ENCODE measurements around the gene DNAJB5. TPM values are rescaled to one million over a fixed set of nuclear protein-coding genes. Genes with fewer than 3 reads are reported as not detected.

DNAJB5 gene
- total and polyA plus RNA-seq, 2 experiments from 2014 or later: 24.6 to 39.0 TPM

DNA sequence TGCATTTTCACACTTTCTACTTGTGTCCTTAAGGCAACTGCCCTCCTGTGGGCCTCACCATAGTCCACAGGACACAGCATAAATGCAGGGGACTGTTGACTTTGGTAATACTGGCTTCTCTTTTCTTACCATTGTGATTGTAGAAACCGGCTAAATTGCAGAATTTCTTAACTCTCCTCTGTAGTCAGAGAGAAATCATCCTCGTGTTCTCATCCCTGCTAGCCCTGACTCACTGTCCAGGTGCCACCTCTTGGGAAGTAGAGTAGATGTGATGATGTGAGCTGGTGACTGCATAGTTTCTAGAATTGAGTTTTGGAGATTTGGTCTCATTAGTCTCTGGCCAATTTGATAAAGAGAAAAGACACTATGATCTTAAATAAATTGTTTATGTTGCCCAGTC is 26.0 kb upstream of the DNAJB5 start:
- H3K36me3 ChIP-seq: no peaks in the 10 kb centered on the region
- peaks cover 23% of the 10 kb centered on the region for H3K27me3 ChIP-seq
- H3K9me3 ChIP-seq (ENCODE audit: low read depth): no peaks in the 10 kb centered on the region
- no peak for DNase-seq (ENCODE audit: low read depth in 1 of 2, low spot score in 1 of 2)
- no peaks in the 10 kb centered on the region for H3K4me1 ChIP-seq (ENCODE audit: low read depth)
- no peak overlapping the region for H3K4me3 ChIP-seq
- H3K27ac ChIP-seq: no peak overlapping the region
- TF ChIP-seq, protein P1, sequence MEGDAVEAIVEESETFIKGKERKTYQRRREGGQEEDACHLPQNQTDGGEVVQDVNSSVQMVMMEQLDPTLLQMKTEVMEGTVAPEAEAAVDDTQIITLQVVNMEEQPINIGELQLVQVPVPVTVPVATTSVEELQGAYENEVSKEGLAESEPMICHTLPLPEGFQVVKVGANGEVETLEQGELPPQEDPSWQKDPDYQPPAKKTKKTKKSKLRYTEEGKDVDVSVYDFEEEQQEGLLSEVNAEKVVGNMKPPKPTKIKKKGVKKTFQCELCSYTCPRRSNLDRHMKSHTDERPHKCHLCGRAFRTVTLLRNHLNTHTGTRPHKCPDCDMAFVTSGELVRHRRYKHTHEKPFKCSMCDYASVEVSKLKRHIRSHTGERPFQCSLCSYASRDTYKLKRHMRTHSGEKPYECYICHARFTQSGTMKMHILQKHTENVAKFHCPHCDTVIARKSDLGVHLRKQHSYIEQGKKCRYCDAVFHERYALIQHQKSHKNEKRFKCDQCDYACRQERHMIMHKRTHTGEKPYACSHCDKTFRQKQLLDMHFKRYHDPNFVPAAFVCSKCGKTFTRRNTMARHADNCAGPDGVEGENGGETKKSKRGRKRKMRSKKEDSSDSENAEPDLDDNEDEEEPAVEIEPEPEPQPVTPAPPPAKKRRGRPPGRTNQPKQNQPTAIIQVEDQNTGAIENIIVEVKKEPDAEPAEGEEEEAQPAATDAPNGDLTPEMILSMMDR (IDR thresholded peaks at IDR 0.05; ENCODE audit: low read depth, low read length): no peak

DNA sequence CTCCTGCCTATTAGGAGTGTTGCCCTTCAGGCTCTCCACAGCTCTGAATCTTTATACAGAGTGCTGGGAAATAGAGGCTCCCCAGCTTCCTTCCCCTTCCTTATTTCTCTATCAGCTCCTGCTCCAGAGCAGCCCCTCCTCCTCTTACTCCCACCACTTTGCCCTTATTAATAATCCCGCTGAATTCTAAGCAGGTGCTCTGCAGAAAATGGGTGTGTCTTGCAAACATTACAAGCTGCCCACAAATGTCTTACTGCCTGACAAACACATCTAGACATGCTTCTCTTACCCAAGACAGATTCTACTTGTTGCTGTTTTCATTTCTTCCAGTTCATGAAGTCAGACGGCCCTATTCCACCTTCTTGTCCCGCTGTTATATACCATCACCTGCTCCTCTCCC is 25.1 kb upstream of the DNAJB5 start:
- no peaks in the 10 kb centered on the region for H3K4me1 ChIP-seq (ENCODE audit: low read depth)
- no peaks in the 10 kb centered on the region for H3K36me3 ChIP-seq
- H3K27ac ChIP-seq: no peak overlapping the region
- H3K9me3 ChIP-seq (ENCODE audit: low read depth): no peaks in the 10 kb centered on the region
- TF ChIP-seq, protein P1 (IDR thresholded peaks at IDR 0.05; ENCODE audit: low read depth, low read length): no peak
- no peak for DNase-seq (ENCODE audit: low read depth in 1 of 2, low spot score in 1 of 2)
- no peak overlapping the region for H3K4me3 ChIP-seq
- peaks cover 14% of the 10 kb centered on the region for H3K27me3 ChIP-seq

DNA sequence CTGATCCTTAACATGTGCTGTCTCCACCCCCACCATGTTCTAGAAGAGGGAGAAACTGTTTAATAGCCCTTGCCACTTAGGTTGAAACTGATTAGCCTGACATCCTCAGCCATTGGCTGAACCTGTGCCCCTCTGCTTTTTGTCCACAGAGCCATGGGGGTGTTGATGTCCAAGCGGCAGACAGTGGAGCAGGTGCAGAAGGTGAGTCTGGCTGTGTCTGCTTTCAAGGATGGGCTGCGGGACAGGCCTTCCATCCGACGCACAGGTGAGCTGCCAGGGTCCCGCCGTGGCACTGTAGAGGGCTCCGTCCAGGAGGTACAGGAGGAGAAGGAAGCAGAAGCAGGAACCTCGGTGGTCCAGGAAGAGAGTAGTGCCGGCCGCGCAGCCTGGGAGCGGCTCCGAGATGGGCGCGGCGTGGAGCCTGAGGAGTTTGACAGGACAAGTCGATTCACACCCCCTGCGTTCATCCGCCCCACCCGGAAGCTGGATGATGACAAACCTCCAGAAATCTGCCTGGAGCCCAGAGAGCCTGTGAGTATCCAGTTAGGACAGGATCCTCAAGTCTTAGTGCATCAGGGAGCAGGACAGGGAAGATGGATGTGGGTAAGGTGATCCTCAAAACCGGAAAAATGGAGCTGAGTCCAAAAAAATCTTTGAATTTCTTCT is 18.3 kb upstream of the DNAJB5 start:
- no peaks in the 10 kb centered on the region for H3K4me1 ChIP-seq (ENCODE audit: low read depth)
- no peaks in the 10 kb centered on the region for H3K27me3 ChIP-seq
- no peak for DNase-seq (ENCODE audit: low read depth in 1 of 2, low spot score in 1 of 2)
- H3K36me3 ChIP-seq: no peaks in the 10 kb centered on the region
- TF ChIP-seq, protein P1 (IDR thresholded peaks at IDR 0.05; ENCODE audit: low read depth, low read length): no peak
- no peaks in the 10 kb centered on the region for H3K9me3 ChIP-seq (ENCODE audit: low read depth)
- H3K27ac ChIP-seq: no peak overlapping the region
- H3K4me3 ChIP-seq: no peak overlapping the region

DNA sequence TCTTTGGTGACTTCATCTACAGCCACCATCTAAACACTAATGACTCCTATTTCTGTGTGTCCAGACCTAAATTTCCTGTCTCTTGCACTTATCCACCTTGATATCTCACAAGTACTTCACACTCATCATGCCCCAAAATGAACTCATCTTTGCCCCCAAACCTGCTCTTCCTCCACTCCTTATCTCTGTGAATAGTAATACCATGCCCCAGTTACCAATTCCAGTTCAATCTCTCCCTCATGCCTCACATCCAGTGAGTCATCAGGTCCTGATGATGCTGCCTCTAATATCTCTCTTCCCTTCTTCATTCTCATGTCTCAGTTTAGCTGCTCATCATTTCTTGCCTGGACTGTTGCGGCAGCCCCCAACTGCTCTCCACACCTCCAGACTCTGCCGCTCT is 14.9 kb upstream of the DNAJB5 start:
- no peaks in the 10 kb centered on the region for H3K9me3 ChIP-seq (ENCODE audit: low read depth)
- no peak overlapping the region for H3K4me3 ChIP-seq
- no peak for DNase-seq (ENCODE audit: low read depth in 1 of 2, low spot score in 1 of 2)
- H3K27ac ChIP-seq: no peak overlapping the region
- TF ChIP-seq, protein P1 (IDR thresholded peaks at IDR 0.05; ENCODE audit: low read depth, low read length): no peak
- no peaks in the 10 kb centered on the region for H3K4me1 ChIP-seq (ENCODE audit: low read depth)
- no peaks in the 10 kb centered on the region for H3K27me3 ChIP-seq
- no peaks in the 10 kb centered on the region for H3K36me3 ChIP-seq

DNA sequence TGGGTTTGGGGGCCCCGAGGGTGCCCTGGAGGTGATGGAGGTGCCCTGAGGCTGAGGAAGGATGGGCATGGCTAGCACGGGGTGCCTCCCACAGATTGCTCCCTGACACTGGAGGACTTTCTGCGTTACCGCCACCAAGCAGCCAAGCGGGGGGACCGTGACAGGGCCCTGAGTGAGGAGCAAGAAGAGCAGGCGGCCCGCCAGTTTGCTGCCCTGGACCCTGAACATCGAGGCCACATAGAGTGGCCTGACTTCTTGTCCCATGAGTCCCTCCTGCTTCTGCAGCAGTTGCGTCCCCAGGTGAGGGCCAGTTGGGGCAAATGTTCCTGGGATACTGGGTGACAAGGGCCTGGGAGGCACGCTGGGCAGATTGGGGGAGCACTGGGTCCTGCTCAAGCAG is 13.1 kb upstream of the DNAJB5 start:
- Histone ChIP-seq H3K27me3 (no peaks in the 10 kb centered on the region), H3K4me1 (ENCODE audit: low read depth) (no peaks in the 10 kb centered on the region), H3K9me3 (ENCODE audit: low read depth) (no peaks in the 10 kb centered on the region), H3K36me3 (no peaks in the 10 kb centered on the region), H3K4me3 (no peak overlapping the region), H3K27ac (no peak overlapping the region)
- no peak for DNase-seq (ENCODE audit: low read depth in 1 of 2, low spot score in 1 of 2)
- TF ChIP-seq, protein P1 (IDR thresholded peaks at IDR 0.05; ENCODE audit: low read depth, low read length): no peak

All from cardiac muscle cell (in vitro differentiated cells and primary cell).